SK-N-SH (cell line): Measurements from ENCODE around the gene ZCCHC7. TPM values are rescaled to one million over a fixed set of nuclear protein-coding genes. Genes with fewer than 3 reads are reported as not detected.

Experiments used
- CTCF ChIA-PET: fragments of 300-600, 350-600 bp; formaldehyde crosslinking; extraction: SDS; loops from one replicate; lab custom pipeline; 2021; lab: Yijun Ruan, JAX
- POLR2A ChIA-PET: fragments of 350-600 bp; sonication (Branson Sonifier 250); formaldehyde crosslinking; extraction: SDS; loops from one replicate; lab custom pipeline; 2020; ENCODE audit warnings: antibody characterized with exemption, inconsistent platforms; lab: Yijun Ruan, JAX
- DNase-seq: peaks from one replicate; pipeline ENCODE4 v3.0.0; 2012
- H2AFZ ChIP-seq: fragments of 200-600 bp; sonication (generic); 2 replicates; pipeline ENCODE4 v1.8.1; 2016; ENCODE audit warnings: antibody characterized with exemption, mild to moderate bottlenecking, low read depth
- H3F3A ChIP-seq: fragments of 200-600 bp; sonication (generic); replicated peaks from 2 replicates; pipeline ENCODE3; 2016; ENCODE audit warnings: antibody characterized with exemption, mild to moderate bottlenecking; ENCODE audit not compliant: insufficient read depth
- H3K27ac ChIP-seq, 2 experiments: fragments of 200-500 bp in 1 of 2; fragments of 200-600 bp in 1 of 2; sonication (Bioruptor generic) in 1 of 2; sonication (generic), shearing (Covaris generic) in 1 of 2; 2 replicates each; pipeline versions ENCODE4 v1.5.1 to v1.6.1; 2014 to 2016; ENCODE audit warnings: low read depth in 2 of 2, inconsistent platforms in 1 of 2, low read length in 1 of 2, mild to moderate bottlenecking in 1 of 2, mixed read lengths in 1 of 2
- H3K27me3 ChIP-seq: fragments of 200-600 bp; sonication (generic), shearing (Covaris generic); 2 replicates; pipeline ENCODE4 v1.6.1; 2016; ENCODE audit warnings: mixed run types; ENCODE audit not compliant: insufficient read depth
- H3K36me3 ChIP-seq, 2 experiments: fragments of 200-500 bp in 1 of 2; fragments of 200-600 bp in 1 of 2; sonication (Bioruptor generic) in 1 of 2; sonication (generic) in 1 of 2; replicated peaks in 1 of 2; 2 replicates each; pipeline versions ENCODE3 to v1.5.1; 2014 to 2016; ENCODE audit warnings: low read length in 1 of 2, mild to moderate bottlenecking in 1 of 2; ENCODE audit not compliant: insufficient read depth in 2 of 2, control insufficient read depth in 1 of 2
- H3K4me1 ChIP-seq, 2 experiments: fragments of 200-500 bp in 1 of 2; fragments of 200-600 bp in 1 of 2; sonication (Bioruptor generic) in 1 of 2; sonication (generic), shearing (Covaris generic) in 1 of 2; 2 replicates each; pipeline versions ENCODE4 v1.5.1 to v1.6.1; 2014 to 2016; ENCODE audit warnings: low read depth in 1 of 2, low read length in 1 of 2, mixed run types in 1 of 2; ENCODE audit not compliant: insufficient read depth in 2 of 2, control insufficient read depth in 1 of 2
- H3K4me2 ChIP-seq: fragments of 200-600 bp; sonication (generic), shearing (Covaris generic); 2 replicates; pipeline ENCODE4 v1.6.1; 2017; ENCODE audit warnings: mixed run types
- H3K4me3 ChIP-seq, 2 experiments: fragments of 200-500 bp in 1 of 2; fragments of 200-600 bp in 1 of 2; sonication (Bioruptor generic) in 1 of 2; sonication (generic), shearing (Covaris generic) in 1 of 2; 2 replicates each; pipeline versions ENCODE4 v1.5.1 to v1.8.1; 2014 to 2016; ENCODE audit warnings: low read depth in 2 of 2, inconsistent platforms in 1 of 2, low read length in 1 of 2, mild to moderate bottlenecking in 1 of 2, mixed read lengths in 1 of 2, moderate library complexity in 1 of 2
- H3K79me2 ChIP-seq: fragments of 200-600 bp; sonication (generic); 2 replicates; pipeline ENCODE4 v1.8.1; 2017; ENCODE audit warnings: mild to moderate bottlenecking; ENCODE audit not compliant: insufficient read depth
- H3K9ac ChIP-seq: fragments of 200-600 bp; sonication (generic); 2 replicates; pipeline ENCODE4 v1.6.1; 2017; ENCODE audit warnings: mixed run types
- H3K9me2 ChIP-seq: fragments of 200-600 bp; sonication (generic); 2 replicates; pipeline ENCODE4 v1.6.1; 2017; ENCODE audit warnings: mixed run types
- H3K9me3 ChIP-seq: fragments of 200-600 bp; sonication (generic); 2 replicates; pipeline ENCODE4 v1.6.1; 2017; ENCODE audit warnings: mixed run types, mild to moderate bottlenecking, moderate library complexity
- H4K20me1 ChIP-seq: fragments of 200-600 bp; sonication (generic); 2 replicates; pipeline ENCODE4 v1.6.1; 2017; ENCODE audit warnings: mild to moderate bottlenecking, mixed run types; ENCODE audit not compliant: insufficient read depth
- CHD2 ChIP-seq: fragments of 150-350 bp; IDR thresholded peaks from 2 replicates; pipeline ENCODE4 v1.6.1; 2018; ENCODE audit warnings: low read length; ENCODE audit not compliant: partially characterized antibody
- FOXM1 ChIP-seq: IDR thresholded peaks from 2 replicates; pipeline ENCODE4 v1.4.0; 2012; ENCODE audit warnings: low read depth, mild to moderate bottlenecking
- GABPA ChIP-seq: IDR thresholded peaks from 2 replicates; pipeline ENCODE4 v1.4.0; 2012; ENCODE audit warnings: low read depth, mild to moderate bottlenecking
- JUND ChIP-seq: IDR thresholded peaks from 2 replicates; pipeline ENCODE4 v1.4.0; 2012
- MXI1 ChIP-seq: IDR thresholded peaks from 2 replicates; pipeline ENCODE4 v1.6.1; 2012; ENCODE audit warnings: mild to moderate bottlenecking, low read depth, low read length, improper control_type of control experiment
- POLR2AphosphoS5 ChIP-seq: IDR thresholded peaks from 2 replicates; pipeline ENCODE4 v1.6.1; 2012; ENCODE audit warnings: low read depth, low read length
- RCOR1 ChIP-seq: fragments of 150-350 bp; IDR thresholded peaks from 2 replicates; pipeline ENCODE4 v1.6.1; 2017; ENCODE audit warnings: antibody characterized with exemption, low read length
- RFX5 ChIP-seq: IDR thresholded peaks from 2 replicates; pipeline ENCODE4 v1.6.1; 2012; ENCODE audit warnings: mild to moderate bottlenecking, improper control_type of control experiment, low read length
- RXRA ChIP-seq: IDR thresholded peaks from 2 replicates; pipeline ENCODE4 v1.4.0; 2012; ENCODE audit warnings: low read depth, mild to moderate bottlenecking, borderline replicate concordance
- SIN3A ChIP-seq: IDR thresholded peaks from 2 replicates; pipeline ENCODE4 v1.6.1; 2012; ENCODE audit warnings: low read depth, mild to moderate bottlenecking, low read length, moderate library complexity, borderline replicate concordance
- TAF1 ChIP-seq: IDR thresholded peaks from 2 replicates; pipeline ENCODE4 v1.6.1; 2012; ENCODE audit warnings: low read depth, mild to moderate bottlenecking, low read length, moderate library complexity, borderline replicate concordance
- TEAD4 ChIP-seq: IDR thresholded peaks from 2 replicates; pipeline ENCODE4 v1.4.0; 2012; ENCODE audit warnings: mild to moderate bottlenecking, borderline replicate concordance; ENCODE audit not compliant: insufficient read depth
- WGBS: methylation state at CpG from one replicate; pipeline ENCODE4 v1.1.6; 2017; ENCODE audit warnings: low lambda C conversion rate; 5-methylcytosine and 5-hydroxymethylcytosine counted together
- polyA plus RNA-seq, 3 experiments: library from polyadenylated mRNA; depleted of rRNA; stranded (reverse); fragments of >200 nt; gene quantifications; 2 replicates each; pipeline ENCODE4 v1.2.3, GENCODE V29; 2012
- TF ChIP-seq, protein P1 (sequence below): fragments of 150-350 bp; IDR thresholded peaks from 2 replicates; pipeline ENCODE4 v1.6.1; 2017; ENCODE audit warnings: antibody characterized with exemption, low read length, low read depth, borderline replicate concordance
- TF ChIP-seq, protein P2 (sequence below): IDR thresholded peaks from 2 replicates; pipeline ENCODE4; 2012
- TF ChIP-seq, protein P3 (sequence below): IDR thresholded peaks from 2 replicates; pipeline ENCODE4 v1.4.0; 2012; ENCODE audit warnings: low read depth, borderline replicate concordance
- TF ChIP-seq, protein P4 (sequence below): fragments of 150-350 bp; IDR thresholded peaks from 2 replicates; pipeline ENCODE4 v1.6.1; 2016; ENCODE audit warnings: mild to moderate bottlenecking, low read depth, low read length
- TF ChIP-seq, protein P5 (sequence below): fragments of 200-600 bp; sonication (generic); IDR thresholded peaks from 2 replicates; pipeline ENCODE4 v1.6.1; 2017; ENCODE audit warnings: antibody characterized with exemption, mild to moderate bottlenecking, moderate library complexity

ZCCHC7 gene
- polyA plus RNA-seq, 1 of the 3 experiments (the other 2 are of a cell fraction), result 12.6 TPM

DNA sequence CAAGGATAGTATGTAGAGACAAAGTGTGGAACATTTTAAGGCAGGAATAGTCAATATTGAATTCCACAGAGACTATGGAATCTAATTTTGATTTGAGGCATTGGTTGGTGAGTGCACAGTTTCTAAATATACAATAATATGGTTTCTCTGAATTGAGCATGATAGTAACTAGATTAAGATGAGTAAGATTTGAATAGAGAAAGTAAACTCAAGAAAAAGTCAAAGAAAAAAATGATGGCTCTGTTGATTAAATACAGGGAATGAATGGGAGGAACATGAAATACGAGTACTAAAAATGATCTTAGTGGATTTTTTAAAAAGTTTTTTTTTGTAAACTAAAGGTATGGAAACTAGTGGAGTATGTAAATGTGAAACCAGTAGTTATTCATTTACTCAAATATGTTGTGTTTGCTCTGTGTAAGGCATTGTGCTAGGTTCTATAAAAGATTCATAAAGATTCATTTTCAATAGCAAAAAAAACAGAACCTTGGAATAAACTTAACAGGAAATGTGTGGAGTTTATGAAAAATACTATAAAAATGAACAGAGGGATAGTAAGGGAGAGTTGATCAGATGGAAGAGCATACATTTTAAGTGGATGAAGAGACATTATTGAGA is 101.2 kb downstream of the ZCCHC7 start:
- H3K4me2 ChIP-seq, result no peak overlapping the region

DNA sequence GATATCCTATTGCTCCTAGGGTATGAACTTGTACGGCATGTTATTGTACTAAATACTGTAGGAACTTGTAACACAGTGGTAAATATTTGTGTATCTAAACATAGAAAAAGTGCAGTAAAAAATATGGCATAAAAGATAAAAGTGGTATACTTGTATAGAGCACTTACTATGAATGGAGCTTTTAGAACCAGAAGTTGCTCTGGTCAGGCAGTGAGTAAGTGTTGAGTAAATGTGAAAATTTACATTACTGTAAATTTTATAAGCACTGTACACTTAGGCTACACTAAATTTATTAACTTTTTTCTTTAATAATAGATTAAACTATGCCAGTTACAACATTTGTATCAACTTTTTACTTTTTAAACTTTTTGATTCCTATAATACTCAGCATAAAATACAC is 109.1 kb downstream of the ZCCHC7 start:
- Histone ChIP-seq H4K20me1 (no peaks in the 10 kb centered on the region; the same call in 1 of the 2 replicates), H3K27me3 (no peaks in the 10 kb centered on the region), H3K4me3 (no peak overlapping the region)
- TF ChIP-seq, protein P1, sequence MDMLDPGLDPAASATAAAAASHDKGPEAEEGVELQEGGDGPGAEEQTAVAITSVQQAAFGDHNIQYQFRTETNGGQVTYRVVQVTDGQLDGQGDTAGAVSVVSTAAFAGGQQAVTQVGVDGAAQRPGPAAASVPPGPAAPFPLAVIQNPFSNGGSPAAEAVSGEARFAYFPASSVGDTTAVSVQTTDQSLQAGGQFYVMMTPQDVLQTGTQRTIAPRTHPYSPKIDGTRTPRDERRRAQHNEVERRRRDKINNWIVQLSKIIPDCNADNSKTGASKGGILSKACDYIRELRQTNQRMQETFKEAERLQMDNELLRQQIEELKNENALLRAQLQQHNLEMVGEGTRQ, result no peak
- no peak for TF ChIP-seq TAF1
- no peak for TF ChIP-seq FOXM1
- TF ChIP-seq RCOR1, result no peak
- TF ChIP-seq RFX5, result no peak
- no peak for TF ChIP-seq RXRA
- TF ChIP-seq CHD2, result no peak
- TF ChIP-seq TEAD4, result no peak
- no peak for TF ChIP-seq GABPA
- TF ChIP-seq, protein P2, sequence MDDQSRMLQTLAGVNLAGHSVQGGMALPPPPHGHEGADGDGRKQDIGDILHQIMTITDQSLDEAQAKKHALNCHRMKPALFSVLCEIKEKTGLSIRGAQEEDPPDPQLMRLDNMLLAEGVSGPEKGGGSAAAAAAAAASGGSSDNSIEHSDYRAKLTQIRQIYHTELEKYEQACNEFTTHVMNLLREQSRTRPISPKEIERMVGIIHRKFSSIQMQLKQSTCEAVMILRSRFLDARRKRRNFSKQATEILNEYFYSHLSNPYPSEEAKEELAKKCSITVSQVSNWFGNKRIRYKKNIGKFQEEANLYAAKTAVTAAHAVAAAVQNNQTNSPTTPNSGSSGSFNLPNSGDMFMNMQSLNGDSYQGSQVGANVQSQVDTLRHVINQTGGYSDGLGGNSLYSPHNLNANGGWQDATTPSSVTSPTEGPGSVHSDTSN, result no peak
- TF ChIP-seq SIN3A, result no peak
- TF ChIP-seq, protein P3, sequence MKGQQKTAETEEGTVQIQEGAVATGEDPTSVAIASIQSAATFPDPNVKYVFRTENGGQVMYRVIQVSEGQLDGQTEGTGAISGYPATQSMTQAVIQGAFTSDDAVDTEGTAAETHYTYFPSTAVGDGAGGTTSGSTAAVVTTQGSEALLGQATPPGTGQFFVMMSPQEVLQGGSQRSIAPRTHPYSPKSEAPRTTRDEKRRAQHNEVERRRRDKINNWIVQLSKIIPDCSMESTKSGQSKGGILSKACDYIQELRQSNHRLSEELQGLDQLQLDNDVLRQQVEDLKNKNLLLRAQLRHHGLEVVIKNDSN, result no peak
- TF ChIP-seq POLR2AphosphoS5, result no peak
- TF ChIP-seq, protein P4, sequence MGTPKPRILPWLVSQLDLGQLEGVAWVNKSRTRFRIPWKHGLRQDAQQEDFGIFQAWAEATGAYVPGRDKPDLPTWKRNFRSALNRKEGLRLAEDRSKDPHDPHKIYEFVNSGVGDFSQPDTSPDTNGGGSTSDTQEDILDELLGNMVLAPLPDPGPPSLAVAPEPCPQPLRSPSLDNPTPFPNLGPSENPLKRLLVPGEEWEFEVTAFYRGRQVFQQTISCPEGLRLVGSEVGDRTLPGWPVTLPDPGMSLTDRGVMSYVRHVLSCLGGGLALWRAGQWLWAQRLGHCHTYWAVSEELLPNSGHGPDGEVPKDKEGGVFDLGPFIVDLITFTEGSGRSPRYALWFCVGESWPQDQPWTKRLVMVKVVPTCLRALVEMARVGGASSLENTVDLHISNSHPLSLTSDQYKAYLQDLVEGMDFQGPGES, result no peak
- no peak for TF ChIP-seq MXI1
- TF ChIP-seq, all 33 proteins: peak for 0
- ChIA-PET CTCF (interaction anchor here (1.6 kb wide), 1 partner anchor 249 kb away, joined by 3 read pairs; no protein-coding TSS in a partner anchor), POLR2A (no interaction called here)
- Histone ChIP-seq H3K4me1 (no peaks in the 10 kb centered on the region), H3K27ac (no peak overlapping the region), H3K9me2 (no peaks in the 10 kb centered on the region), H3K4me2 (no peak overlapping the region), H3K9ac (no peak overlapping the region), H2AFZ (no peak overlapping the region), H3K79me2 (0 out of 2 replicates have a peak, but pooled peaks cover 6% of the 10 kb centered on the region), H3K36me3 (peaks cover 0 to 2% of the 10 kb centered on the region in 2 experiments), H3K9me3 (no peaks in the 10 kb centered on the region), H3F3A (no peaks in the 10 kb centered on the region)
- DNase-seq, result no peak
- WGBS, result 96% methylated on average over 1 of the region's 1 CpG

More for the DNA sequence above, 101.2 kb downstream of the ZCCHC7 start:
- no peaks in the 10 kb centered on the region; a peak in 2 of 4 replicates for H3K4me1 ChIP-seq
- H3K79me2 ChIP-seq, result peaks cover 22% of the 10 kb centered on the region
- no peaks in the 10 kb centered on the region for H4K20me1 ChIP-seq
- H3K4me3 ChIP-seq, result no peak overlapping the region
- no peak overlapping the region; a peak in 1 of 4 replicates for H3K27ac ChIP-seq
- H3K36me3 ChIP-seq, result no peaks in the 10 kb centered on the region
- no peaks in the 10 kb centered on the region for H3K27me3 ChIP-seq
- no peak overlapping the region for H3K9ac ChIP-seq
- WGBS, result 83% methylated on average over 1 of the region's 1 CpG
- H3K9me2 ChIP-seq, result no peaks in the 10 kb centered on the region
- ChIA-PET CTCF (no interaction called here), POLR2A (no interaction called here)
- H2AFZ ChIP-seq, result no peak overlapping the region
- no peak for TF ChIP-seq JUND
- TF ChIP-seq, protein P5, sequence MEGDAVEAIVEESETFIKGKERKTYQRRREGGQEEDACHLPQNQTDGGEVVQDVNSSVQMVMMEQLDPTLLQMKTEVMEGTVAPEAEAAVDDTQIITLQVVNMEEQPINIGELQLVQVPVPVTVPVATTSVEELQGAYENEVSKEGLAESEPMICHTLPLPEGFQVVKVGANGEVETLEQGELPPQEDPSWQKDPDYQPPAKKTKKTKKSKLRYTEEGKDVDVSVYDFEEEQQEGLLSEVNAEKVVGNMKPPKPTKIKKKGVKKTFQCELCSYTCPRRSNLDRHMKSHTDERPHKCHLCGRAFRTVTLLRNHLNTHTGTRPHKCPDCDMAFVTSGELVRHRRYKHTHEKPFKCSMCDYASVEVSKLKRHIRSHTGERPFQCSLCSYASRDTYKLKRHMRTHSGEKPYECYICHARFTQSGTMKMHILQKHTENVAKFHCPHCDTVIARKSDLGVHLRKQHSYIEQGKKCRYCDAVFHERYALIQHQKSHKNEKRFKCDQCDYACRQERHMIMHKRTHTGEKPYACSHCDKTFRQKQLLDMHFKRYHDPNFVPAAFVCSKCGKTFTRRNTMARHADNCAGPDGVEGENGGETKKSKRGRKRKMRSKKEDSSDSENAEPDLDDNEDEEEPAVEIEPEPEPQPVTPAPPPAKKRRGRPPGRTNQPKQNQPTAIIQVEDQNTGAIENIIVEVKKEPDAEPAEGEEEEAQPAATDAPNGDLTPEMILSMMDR, result no peak
- H3K9me3 ChIP-seq, result no peaks in the 10 kb centered on the region
- H3F3A ChIP-seq, result no peaks in the 10 kb centered on the region
- DNase-seq, result no peak
